SK-N-SH (cell line): ENCODE measurements around the gene BRD1. TPM values are rescaled to one million over a fixed set of nuclear protein-coding genes. Genes with fewer than 3 reads are reported as not detected.

Experiments
- CTCF ChIA-PET: fragments of 300-600, 350-600 bp; formaldehyde crosslinking; extraction: SDS; loops from one replicate; lab custom pipeline; 2021; lab: Yijun Ruan, JAX
- POLR2A ChIA-PET: fragments of 350-600 bp; sonication (Branson Sonifier 250); formaldehyde crosslinking; extraction: SDS; loops from one replicate; lab custom pipeline; 2020; ENCODE audit warnings: antibody characterized with exemption, inconsistent platforms; lab: Yijun Ruan, JAX
- DNase-seq: peaks from one replicate; pipeline ENCODE4 v3.0.0; 2012
- H2AFZ ChIP-seq: fragments of 200-600 bp; sonication (generic); 2 replicates; pipeline ENCODE4 v1.8.1; 2016; ENCODE audit warnings: antibody characterized with exemption, mild to moderate bottlenecking, low read depth
- H3F3A ChIP-seq: fragments of 200-600 bp; sonication (generic); replicated peaks from 2 replicates; pipeline ENCODE3; 2016; ENCODE audit warnings: antibody characterized with exemption, mild to moderate bottlenecking; ENCODE audit not compliant: insufficient read depth
- H3K27ac ChIP-seq, 2 experiments: fragments of 200-500 bp in 1 of 2; fragments of 200-600 bp in 1 of 2; sonication (Bioruptor generic) in 1 of 2; sonication (generic), shearing (Covaris generic) in 1 of 2; 2 replicates each; pipeline versions ENCODE4 v1.5.1 to v1.6.1; 2014 to 2016; ENCODE audit warnings: low read depth in 2 of 2, inconsistent platforms in 1 of 2, low read length in 1 of 2, mild to moderate bottlenecking in 1 of 2, mixed read lengths in 1 of 2
- H3K27me3 ChIP-seq: fragments of 200-600 bp; sonication (generic), shearing (Covaris generic); 2 replicates; pipeline ENCODE4 v1.6.1; 2016; ENCODE audit warnings: mixed run types; ENCODE audit not compliant: insufficient read depth
- H3K36me3 ChIP-seq, 2 experiments: fragments of 200-500 bp in 1 of 2; fragments of 200-600 bp in 1 of 2; sonication (Bioruptor generic) in 1 of 2; sonication (generic) in 1 of 2; replicated peaks in 1 of 2; 2 replicates each; pipeline versions ENCODE3 to v1.5.1; 2014 to 2016; ENCODE audit warnings: low read length in 1 of 2, mild to moderate bottlenecking in 1 of 2; ENCODE audit not compliant: insufficient read depth in 2 of 2, control insufficient read depth in 1 of 2
- H3K4me1 ChIP-seq, 2 experiments: fragments of 200-500 bp in 1 of 2; fragments of 200-600 bp in 1 of 2; sonication (Bioruptor generic) in 1 of 2; sonication (generic), shearing (Covaris generic) in 1 of 2; 2 replicates each; pipeline versions ENCODE4 v1.5.1 to v1.6.1; 2014 to 2016; ENCODE audit warnings: low read depth in 1 of 2, low read length in 1 of 2, mixed run types in 1 of 2; ENCODE audit not compliant: insufficient read depth in 2 of 2, control insufficient read depth in 1 of 2
- H3K4me2 ChIP-seq: fragments of 200-600 bp; sonication (generic), shearing (Covaris generic); 2 replicates; pipeline ENCODE4 v1.6.1; 2017; ENCODE audit warnings: mixed run types
- H3K4me3 ChIP-seq, 2 experiments: fragments of 200-500 bp in 1 of 2; fragments of 200-600 bp in 1 of 2; sonication (Bioruptor generic) in 1 of 2; sonication (generic), shearing (Covaris generic) in 1 of 2; 2 replicates each; pipeline versions ENCODE4 v1.5.1 to v1.8.1; 2014 to 2016; ENCODE audit warnings: low read depth in 2 of 2, inconsistent platforms in 1 of 2, low read length in 1 of 2, mild to moderate bottlenecking in 1 of 2, mixed read lengths in 1 of 2, moderate library complexity in 1 of 2
- H3K79me2 ChIP-seq: fragments of 200-600 bp; sonication (generic); 2 replicates; pipeline ENCODE4 v1.8.1; 2017; ENCODE audit warnings: mild to moderate bottlenecking; ENCODE audit not compliant: insufficient read depth
- H3K9ac ChIP-seq: fragments of 200-600 bp; sonication (generic); 2 replicates; pipeline ENCODE4 v1.6.1; 2017; ENCODE audit warnings: mixed run types
- H3K9me2 ChIP-seq: fragments of 200-600 bp; sonication (generic); 2 replicates; pipeline ENCODE4 v1.6.1; 2017; ENCODE audit warnings: mixed run types
- H3K9me3 ChIP-seq: fragments of 200-600 bp; sonication (generic); 2 replicates; pipeline ENCODE4 v1.6.1; 2017; ENCODE audit warnings: mixed run types, mild to moderate bottlenecking, moderate library complexity
- H4K20me1 ChIP-seq: fragments of 200-600 bp; sonication (generic); 2 replicates; pipeline ENCODE4 v1.6.1; 2017; ENCODE audit warnings: mild to moderate bottlenecking, mixed run types; ENCODE audit not compliant: insufficient read depth
- CHD2 ChIP-seq: fragments of 150-350 bp; IDR thresholded peaks from 2 replicates; pipeline ENCODE4 v1.6.1; 2018; ENCODE audit warnings: low read length; ENCODE audit not compliant: partially characterized antibody
- EP300 ChIP-seq, 2 experiments: IDR thresholded peaks; 2 replicates each; pipeline versions ENCODE4 v1.4.0 to v1.6.1; 2012; ENCODE audit warnings: borderline replicate concordance in 1 of 2, low read depth in 1 of 2, low read length in 1 of 2
- EZH2phosphoT487 ChIP-seq: fragments of 200-600 bp; sonication (generic); IDR thresholded peaks from 2 replicates; pipeline ENCODE4 v1.6.1; 2017; ENCODE audit warnings: low read depth, mixed run types, mild to moderate bottlenecking, antibody characterized with exemption, moderate library complexity, borderline replicate concordance
- FOSL2 ChIP-seq: IDR thresholded peaks from 2 replicates; pipeline ENCODE4 v1.4.0; 2012; ENCODE audit warnings: low read depth, mild to moderate bottlenecking, moderate library complexity, borderline replicate concordance
- FOXJ3 ChIP-seq: sonication (generic); formaldehyde crosslinking; IDR thresholded peaks from 2 replicates; pipeline ENCODE4 v1.5.1; 2020; ENCODE audit warnings: mild to moderate bottlenecking, missing genetic modification reagents
- FOXM1 ChIP-seq: IDR thresholded peaks from 2 replicates; pipeline ENCODE4 v1.4.0; 2012; ENCODE audit warnings: low read depth, mild to moderate bottlenecking
- GABPA ChIP-seq: IDR thresholded peaks from 2 replicates; pipeline ENCODE4 v1.4.0; 2012; ENCODE audit warnings: low read depth, mild to moderate bottlenecking
- IRF3 ChIP-seq: fragments of 150-350 bp; IDR thresholded peaks from 2 replicates; pipeline ENCODE4 v1.6.1; 2016; ENCODE audit warnings: mild to moderate bottlenecking, low read depth, low read length
- MAX ChIP-seq: IDR thresholded peaks from 2 replicates; pipeline ENCODE4 v1.4.0; 2012; ENCODE audit warnings: low read depth
- NFIC ChIP-seq: IDR thresholded peaks from 2 replicates; pipeline ENCODE4 v1.4.0; 2012; ENCODE audit warnings: borderline replicate concordance
- NRF1 ChIP-seq: IDR thresholded peaks from 2 replicates; pipeline ENCODE4 v1.6.1; 2012; ENCODE audit warnings: low read depth, mild to moderate bottlenecking, low read length
- PBX3 ChIP-seq: IDR thresholded peaks from 2 replicates; pipeline ENCODE4; 2012
- RCOR1 ChIP-seq: fragments of 150-350 bp; IDR thresholded peaks from 2 replicates; pipeline ENCODE4 v1.6.1; 2017; ENCODE audit warnings: antibody characterized with exemption, low read length
- REST ChIP-seq: IDR thresholded peaks from 2 replicates; pipeline ENCODE4 v1.6.1; 2012; ENCODE audit warnings: mild to moderate bottlenecking, low read depth, low read length, moderate library complexity
- SMC3 ChIP-seq: IDR thresholded peaks from 2 replicates; pipeline ENCODE4 v1.6.1; 2012; ENCODE audit warnings: low read depth, low read length, improper control_type of control experiment
- TAF1 ChIP-seq: IDR thresholded peaks from 2 replicates; pipeline ENCODE4 v1.6.1; 2012; ENCODE audit warnings: low read depth, mild to moderate bottlenecking, low read length, moderate library complexity, borderline replicate concordance
- TCF12 ChIP-seq: IDR thresholded peaks from 2 replicates; pipeline ENCODE4 v1.4.0; 2012
- TEAD4 ChIP-seq: IDR thresholded peaks from 2 replicates; pipeline ENCODE4 v1.4.0; 2012; ENCODE audit warnings: mild to moderate bottlenecking, borderline replicate concordance; ENCODE audit not compliant: insufficient read depth
- USF2 ChIP-seq: fragments of 150-350 bp; IDR thresholded peaks from 2 replicates; pipeline ENCODE4 v1.6.1; 2017; ENCODE audit warnings: antibody characterized with exemption, low read length, low read depth, borderline replicate concordance
- YY1 ChIP-seq: IDR thresholded peaks from 2 replicates; pipeline ENCODE4 v1.4.0; 2012; ENCODE audit warnings: low read depth, mild to moderate bottlenecking
- ZBTB33 ChIP-seq: IDR thresholded peaks from 2 replicates; pipeline ENCODE4 v1.4.0; 2012; ENCODE audit warnings: low read depth, borderline replicate concordance
- WGBS: methylation state at CpG from one replicate; pipeline ENCODE4 v1.1.6; 2017; ENCODE audit warnings: low lambda C conversion rate; 5-methylcytosine and 5-hydroxymethylcytosine counted together
- polyA plus RNA-seq, 3 experiments: library from polyadenylated mRNA; depleted of rRNA; stranded (reverse); fragments of >200 nt; gene quantifications; 2 replicates each; pipeline ENCODE4 v1.2.3, GENCODE V29; 2012

BRD1 gene
- polyA plus RNA-seq, 1 of the 3 experiments (the other 2 are of a cell fraction): 10.3 TPM

GRCh38 chr22:49774046-49774445 is 53.6 kb downstream of the BRD1 start (continued):
- TF ChIP-seq RCOR1 (no peak), TAF1 (no peak), FOXM1 (no peak), NRF1 (no peak), TEAD4 (no peak), YY1 (no peak), TCF12 (no peak), CHD2 (no peak), USF2 (no peak), NFIC (no peak), EP300 (IDR thresholded peaks at IDR 0.05; ENCODE audit: borderline replicate concordance in 1 of 2, low read depth in 1 of 2, low read length in 1 of 2) (no peak)

- Histone ChIP-seq H3F3A (no peaks in the 10 kb centered on the region), H3K9ac (no peak overlapping the region), H3K79me2 (peaks cover 15% of the 10 kb centered on the region; the same call in 1 of the 2 replicates), H3K9me2 (no peaks in the 10 kb centered on the region), H3K9me3 (no peaks in the 10 kb centered on the region), H3K4me3 (no peak overlapping the region)
- ChIA-PET POLR2A (no interaction called here), CTCF (interaction anchor here (1.2 kb wide), 1 partner anchor 257 kb away, joined by 3 read pairs; no protein-coding TSS in a partner anchor)
- WGBS: 98% methylated on average over 11 of the region's 11 CpGs
- TF ChIP-seq IRF3 (no peak), TCF12 (no peak), CHD2 (no peak), ZBTB33 (no peak), TAF1 (no peak), REST (no peak), GABPA (no peak), FOXJ3 (CRISPR knock-in tag) (no peak), EZH2phosphoT487 (no peak), MAX (no peak), FOSL2 (no peak), SMC3 (no peak), RCOR1 (no peak), PBX3 (no peak)
- TF ChIP-seq, all 33 proteins: peak for 0
- no peak overlapping the region for H3K4me2 ChIP-seq
- H3K27me3 ChIP-seq: no peaks in the 10 kb centered on the region
- no peak overlapping the region for H2AFZ ChIP-seq
- peaks cover 27% of the 10 kb centered on the region for H4K20me1 ChIP-seq
- H3K4me1 ChIP-seq: peaks cover 0 to 7% of the 10 kb centered on the region in 2 experiments; a peak in 1 of 4 replicates
- H3K36me3 ChIP-seq: peaks cover 10 to 56% of the 10 kb centered on the region in 2 experiments
- DNase-seq: no peak
- H3K27ac ChIP-seq: no peak overlapping the region
These were observed 54.1 kb downstream of the BRD1 start for GRCh38 chr22:49773531-49773930.
